Measurements from ENCODE around the gene C6orf62.

DNA sequence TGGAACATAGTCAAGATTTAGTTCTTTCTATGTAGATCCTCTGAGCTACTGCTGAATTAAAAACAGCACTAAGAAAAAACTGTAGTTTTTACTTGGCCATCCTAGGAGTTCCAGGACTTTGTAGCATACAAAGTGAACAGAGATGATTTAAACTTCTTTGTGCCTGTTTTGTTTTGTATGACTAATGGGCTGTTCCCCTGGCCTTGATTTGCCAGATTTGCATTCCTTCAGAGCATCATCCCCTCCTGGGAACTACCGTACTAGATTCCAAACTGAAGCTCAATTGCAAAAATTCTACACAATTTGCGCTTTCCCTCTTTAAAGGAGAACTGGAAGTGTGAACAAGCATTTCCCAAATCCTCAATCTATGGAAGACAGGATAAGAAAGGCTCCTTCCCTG lies 29.0 kb downstream of the C6orf62 start:
- TF ChIP-seq, protein P1, sequence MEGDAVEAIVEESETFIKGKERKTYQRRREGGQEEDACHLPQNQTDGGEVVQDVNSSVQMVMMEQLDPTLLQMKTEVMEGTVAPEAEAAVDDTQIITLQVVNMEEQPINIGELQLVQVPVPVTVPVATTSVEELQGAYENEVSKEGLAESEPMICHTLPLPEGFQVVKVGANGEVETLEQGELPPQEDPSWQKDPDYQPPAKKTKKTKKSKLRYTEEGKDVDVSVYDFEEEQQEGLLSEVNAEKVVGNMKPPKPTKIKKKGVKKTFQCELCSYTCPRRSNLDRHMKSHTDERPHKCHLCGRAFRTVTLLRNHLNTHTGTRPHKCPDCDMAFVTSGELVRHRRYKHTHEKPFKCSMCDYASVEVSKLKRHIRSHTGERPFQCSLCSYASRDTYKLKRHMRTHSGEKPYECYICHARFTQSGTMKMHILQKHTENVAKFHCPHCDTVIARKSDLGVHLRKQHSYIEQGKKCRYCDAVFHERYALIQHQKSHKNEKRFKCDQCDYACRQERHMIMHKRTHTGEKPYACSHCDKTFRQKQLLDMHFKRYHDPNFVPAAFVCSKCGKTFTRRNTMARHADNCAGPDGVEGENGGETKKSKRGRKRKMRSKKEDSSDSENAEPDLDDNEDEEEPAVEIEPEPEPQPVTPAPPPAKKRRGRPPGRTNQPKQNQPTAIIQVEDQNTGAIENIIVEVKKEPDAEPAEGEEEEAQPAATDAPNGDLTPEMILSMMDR (IDR thresholded peaks at IDR 0.05; ENCODE audit: poor library complexity): no peak
- TF ChIP-seq EZH2 (IDR thresholded peaks at IDR 0.05; ENCODE audit: borderline replicate concordance): no peak
